ENCODE results near the gene CATSPERZ.

DNA sequence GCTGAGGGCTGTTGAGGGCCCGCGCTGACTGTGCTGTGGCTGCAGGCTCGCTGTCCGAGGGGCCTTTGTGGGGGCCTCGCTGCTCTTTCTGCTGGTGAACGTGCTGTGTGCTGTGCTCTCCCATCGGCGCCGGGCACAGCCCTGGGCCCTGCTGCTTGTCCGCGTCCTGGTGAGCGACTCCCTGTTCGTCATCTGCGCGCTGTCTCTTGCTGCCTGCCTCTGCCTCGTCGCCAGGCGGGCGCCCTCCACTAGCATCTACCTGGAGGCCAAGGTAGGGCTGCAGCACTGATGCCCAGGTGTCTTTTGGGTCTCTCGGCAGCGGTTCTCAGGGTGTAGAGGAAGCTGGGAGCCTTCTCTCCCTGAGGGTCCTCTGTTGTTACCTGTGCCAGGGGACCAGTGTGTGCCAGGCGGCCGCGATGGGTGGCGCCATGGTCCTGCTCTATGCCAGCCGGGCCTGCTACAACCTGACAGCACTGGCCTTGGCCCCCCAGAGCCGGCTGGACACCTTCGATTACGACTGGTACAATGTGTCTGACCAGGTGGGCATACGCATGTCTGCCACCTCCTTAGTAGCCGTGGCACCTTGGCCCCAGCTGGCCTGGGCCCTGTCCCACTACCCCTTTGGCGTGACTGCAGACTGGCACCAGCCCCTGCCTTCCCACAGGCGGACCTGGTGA is 12.3 kb upstream of the CATSPERZ start:
- TF ChIP-seq POLR2A (IDR thresholded peaks at IDR 0.05), result no peak
- TF ChIP-seq, protein P1, sequence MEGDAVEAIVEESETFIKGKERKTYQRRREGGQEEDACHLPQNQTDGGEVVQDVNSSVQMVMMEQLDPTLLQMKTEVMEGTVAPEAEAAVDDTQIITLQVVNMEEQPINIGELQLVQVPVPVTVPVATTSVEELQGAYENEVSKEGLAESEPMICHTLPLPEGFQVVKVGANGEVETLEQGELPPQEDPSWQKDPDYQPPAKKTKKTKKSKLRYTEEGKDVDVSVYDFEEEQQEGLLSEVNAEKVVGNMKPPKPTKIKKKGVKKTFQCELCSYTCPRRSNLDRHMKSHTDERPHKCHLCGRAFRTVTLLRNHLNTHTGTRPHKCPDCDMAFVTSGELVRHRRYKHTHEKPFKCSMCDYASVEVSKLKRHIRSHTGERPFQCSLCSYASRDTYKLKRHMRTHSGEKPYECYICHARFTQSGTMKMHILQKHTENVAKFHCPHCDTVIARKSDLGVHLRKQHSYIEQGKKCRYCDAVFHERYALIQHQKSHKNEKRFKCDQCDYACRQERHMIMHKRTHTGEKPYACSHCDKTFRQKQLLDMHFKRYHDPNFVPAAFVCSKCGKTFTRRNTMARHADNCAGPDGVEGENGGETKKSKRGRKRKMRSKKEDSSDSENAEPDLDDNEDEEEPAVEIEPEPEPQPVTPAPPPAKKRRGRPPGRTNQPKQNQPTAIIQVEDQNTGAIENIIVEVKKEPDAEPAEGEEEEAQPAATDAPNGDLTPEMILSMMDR (IDR thresholded peaks at IDR 0.05), result no peak
- no peak for TF ChIP-seq EP300 (IDR thresholded peaks at IDR 0.05)

All from ovary (tissue), 3 donors.